Frontal cortex (tissue), 4 donors: ENCODE data around the gene LENG1. TPM values are rescaled to one million over a fixed set of nuclear protein-coding genes. Genes with fewer than 3 reads are reported as not detected.

ENCODE experiments used
- DNase-seq, 2 donors: peaks; one replicate each; pipeline ENCODE4 v3.0.0; 2012; ENCODE audit warnings: low spot score in 2 of 2
- FAIRE-seq: peaks from 2 replicates; lab custom pipeline; 2012; peaks lifted over from hg19 to GRCh38; lab: Jason Lieb, UNC
- total RNA-seq: library from RNA; depleted of rRNA; stranded (reverse); fragments of >200 nt; gene quantifications from one replicate; pipeline ENCODE4 v1.2.3, GENCODE V29; 2014
- donor health status: control.
- donor health status: control.
- donor health status: control.

The LENG1 gene
- total RNA-seq, 1 donor from 2014 or later: 7.3 TPM

DNA sequence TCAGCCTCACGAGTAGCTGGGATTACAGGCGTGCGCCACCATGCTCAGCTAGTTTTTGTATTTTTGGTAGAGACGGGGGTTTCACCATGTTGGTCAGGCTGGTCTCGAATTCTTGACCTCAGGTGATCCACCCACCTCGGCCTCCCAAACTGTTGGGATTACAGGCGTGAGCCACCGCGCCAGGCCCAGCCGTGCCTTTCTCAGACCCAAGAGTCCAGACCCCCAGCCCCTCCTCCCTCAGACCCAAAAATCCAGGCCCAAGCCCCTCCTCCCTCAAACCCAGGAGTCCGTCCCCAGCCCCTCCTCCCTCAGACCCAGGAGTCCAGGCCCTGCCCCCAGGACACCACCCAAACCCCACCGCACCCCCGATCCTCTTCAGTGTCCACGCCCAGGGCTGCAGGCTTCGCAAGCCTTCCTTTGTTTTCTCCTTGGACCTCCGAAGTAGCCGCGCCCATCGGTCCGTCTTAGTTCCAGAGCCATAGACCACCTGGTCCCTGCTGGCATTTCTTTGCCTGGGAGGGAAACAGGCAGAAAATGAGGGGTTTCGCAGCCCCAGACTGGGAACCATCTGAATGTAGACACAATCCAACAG is 9.7 kb upstream of the LENG1 start:
- FAIRE-seq (no peak), DNase-seq (no peak)

DNA sequence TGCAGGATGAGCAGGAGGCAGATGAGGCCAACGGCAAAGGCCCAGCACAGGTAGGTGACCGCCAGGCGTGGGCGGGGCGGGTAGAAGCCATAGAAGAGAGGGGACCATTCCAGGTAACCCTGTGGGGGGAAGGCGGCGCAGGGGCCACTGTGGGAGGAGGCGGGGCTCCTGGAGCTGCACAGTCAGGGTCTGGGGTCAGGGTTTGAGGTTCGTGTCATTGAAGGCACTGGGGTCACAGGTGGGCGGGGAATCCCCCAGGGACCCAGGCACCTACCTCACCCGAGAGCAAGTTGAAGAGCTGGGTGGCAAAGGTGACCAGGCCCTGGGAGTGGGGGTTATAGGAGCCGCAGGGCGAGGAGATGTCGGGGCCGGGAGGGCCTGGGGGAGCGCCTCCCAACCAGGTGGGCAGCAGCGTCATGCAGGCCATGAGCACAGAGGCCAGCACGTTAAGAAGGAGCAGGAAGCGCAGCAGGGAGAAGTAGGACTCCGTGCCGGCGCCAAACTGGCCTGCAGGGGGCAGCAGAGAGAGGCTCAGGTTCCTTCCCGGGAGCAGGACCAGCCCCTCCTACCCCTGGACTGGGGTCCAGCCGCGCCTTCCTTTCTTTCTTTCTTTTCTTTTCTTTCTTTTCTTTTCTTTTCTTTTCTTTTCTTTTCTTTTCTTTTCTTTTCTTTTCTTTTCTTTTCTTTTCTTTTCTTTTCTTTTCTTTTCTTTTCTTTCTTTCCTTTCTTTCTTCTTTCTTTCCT is 8.8 kb upstream of the LENG1 start:
- DNase-seq: peak; percentile 82 to 95
- FAIRE-seq: no peak

DNA sequence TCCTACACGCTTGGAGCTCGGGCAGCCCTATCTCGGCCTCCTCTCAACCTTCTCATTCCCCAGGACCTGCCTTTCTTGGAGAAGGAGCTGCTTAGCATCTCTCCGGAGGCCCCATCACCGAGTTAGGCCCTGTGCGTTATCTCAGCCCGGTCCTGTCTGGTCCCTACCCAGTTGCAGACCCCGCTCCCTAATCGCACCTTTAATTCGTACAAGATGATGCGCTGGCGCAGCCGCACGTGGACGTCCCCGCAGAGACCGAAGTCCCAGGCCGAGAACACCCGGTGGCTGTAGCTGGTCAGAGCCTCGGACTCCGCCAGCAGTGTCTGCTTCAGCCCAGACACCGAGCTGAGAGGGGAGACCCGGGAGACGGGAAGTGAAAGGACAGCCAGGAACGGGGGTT is 5.7 kb upstream of the LENG1 start:
- no peak for FAIRE-seq
- no peak for DNase-seq

DNA sequence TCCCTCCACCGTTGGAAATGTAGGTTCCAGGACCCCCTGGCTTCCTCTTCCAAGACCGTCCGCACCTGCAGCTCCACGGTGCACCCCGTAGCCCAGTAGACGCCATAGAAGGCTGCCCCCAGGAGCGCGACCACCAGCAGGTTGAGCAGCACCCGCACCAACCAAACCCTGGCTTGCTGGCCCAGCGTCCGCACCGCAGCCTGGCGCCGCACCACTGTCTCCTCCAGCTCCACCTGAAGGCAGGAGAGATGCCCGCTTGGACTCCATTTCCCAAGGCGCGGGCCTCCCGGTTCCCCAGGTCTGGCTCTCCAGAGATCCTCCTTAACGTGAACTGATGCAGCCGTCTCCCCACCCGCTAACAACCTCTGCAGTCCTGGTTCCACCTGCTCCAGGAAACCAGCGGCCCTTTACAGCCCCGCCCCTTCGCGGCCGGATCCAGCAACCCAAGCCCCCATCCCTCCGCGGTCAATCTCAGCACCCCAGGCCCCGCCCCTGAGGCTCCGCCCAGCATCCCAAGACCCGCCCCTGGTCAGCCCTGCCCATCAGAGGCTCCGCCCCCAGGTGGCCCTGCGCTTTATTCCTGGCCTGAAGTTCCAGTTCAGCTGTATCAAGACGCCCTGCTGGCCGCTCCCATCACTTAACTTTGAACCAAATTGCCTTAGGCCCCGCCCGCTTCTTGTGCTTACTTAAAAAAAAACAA is 5.0 kb upstream of the LENG1 start:
- no peak for FAIRE-seq
- no peak for DNase-seq

DNA sequence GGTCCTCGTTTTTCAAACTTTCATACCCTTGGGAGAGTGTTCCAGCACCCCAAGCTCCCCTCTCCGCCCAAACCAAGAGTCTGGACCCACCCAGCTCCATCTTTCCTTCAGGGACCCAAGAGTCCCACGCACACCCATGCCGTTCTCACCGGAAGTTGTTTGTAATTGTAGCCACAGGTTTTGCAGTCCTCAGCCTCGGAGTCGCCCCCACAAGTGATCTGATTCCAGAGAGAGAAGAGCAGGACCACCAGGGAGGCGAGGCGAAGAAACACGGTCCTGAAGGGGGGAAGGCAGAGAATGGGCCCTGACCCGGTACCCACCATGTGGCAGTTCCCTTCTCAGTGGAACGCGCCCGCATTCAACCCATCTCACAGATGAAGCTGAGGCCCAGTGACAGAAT is 3.4 kb upstream of the LENG1 start:
- FAIRE-seq (no peak), DNase-seq (no peak)

DNA sequence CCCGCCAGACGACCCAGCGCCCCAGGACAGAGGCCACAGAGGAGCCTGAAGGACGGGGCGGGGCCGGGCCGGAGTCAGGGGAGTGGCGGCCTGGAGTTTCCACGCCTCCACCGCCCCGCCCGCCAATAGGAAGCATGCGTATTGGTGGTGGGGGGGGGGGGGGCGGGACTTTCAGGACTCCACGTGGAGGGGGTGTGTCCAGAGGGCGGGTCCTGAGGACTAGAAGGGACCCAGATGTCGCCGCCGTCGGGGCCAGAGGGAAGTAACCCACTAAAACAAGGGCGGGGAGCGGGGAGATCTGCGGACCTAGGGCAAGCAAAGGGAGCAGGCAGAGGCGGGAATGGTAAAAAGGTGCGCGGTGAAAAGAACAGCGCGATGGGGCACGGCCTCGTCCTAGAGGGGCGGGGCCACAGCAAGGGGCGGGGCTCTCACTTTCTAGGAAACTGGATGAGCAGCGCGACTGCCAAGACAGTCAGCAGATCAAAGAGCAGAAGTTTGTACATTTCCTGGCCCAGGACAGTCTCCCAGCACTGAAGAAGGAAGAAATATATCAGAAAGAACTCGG is 2.8 kb upstream of the LENG1 start:
- DNase-seq: peak; percentile 61 to 74
- no peak for FAIRE-seq

DNA sequence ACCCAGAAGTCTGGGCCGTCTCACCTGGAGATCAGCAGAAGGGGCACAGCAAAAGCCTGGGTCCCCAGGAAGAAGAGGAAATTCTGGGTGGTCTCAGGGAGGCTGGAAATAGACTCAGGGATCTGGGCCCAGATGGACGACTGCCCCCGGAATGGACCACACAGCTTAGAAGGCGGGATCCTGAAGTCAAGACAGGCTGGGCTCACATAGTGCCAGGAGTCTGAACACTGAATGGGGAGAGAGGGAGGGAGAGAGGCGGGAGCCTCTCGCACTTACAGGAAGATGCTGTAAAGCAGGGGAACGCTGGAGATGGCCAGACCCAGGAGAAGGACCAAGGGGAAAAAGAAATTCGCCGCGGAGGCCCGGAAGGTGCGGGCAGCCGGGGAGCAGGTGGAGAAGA is 1.3 kb upstream of the LENG1 start:
- DNase-seq: no peak
- no peak for FAIRE-seq

DNA sequence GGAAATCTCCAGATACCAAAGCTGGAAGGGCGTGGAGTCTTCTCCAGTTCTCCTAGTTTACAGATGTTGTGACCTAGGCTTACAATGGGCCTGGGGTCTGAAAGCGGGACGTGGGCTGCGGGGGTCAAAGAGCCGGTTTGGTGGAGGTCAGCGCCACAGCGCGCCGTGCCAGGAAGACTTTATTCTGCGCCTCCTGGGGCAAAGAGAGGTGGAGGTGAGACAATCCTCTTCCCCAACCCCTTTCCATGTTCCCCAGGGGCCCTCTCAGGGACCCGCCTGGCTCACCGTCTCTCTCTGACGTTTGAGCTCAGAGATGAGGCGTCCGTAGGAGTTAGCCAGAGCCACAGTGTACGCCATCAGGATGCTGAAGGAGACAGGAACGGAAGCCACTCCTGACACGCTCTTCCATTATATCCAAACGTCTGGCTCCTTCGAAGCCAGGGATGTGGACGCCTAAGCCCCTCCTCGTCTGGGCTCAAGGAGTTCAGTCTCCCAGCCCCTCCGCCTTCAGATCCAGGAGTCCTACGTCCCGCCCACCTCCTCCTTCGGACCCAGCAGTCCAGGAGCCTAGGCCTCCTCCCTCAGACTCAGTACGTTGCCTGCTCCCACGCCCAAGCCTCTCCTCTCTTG is 776 bp upstream of the LENG1 start:
- no peak for FAIRE-seq

DNA sequence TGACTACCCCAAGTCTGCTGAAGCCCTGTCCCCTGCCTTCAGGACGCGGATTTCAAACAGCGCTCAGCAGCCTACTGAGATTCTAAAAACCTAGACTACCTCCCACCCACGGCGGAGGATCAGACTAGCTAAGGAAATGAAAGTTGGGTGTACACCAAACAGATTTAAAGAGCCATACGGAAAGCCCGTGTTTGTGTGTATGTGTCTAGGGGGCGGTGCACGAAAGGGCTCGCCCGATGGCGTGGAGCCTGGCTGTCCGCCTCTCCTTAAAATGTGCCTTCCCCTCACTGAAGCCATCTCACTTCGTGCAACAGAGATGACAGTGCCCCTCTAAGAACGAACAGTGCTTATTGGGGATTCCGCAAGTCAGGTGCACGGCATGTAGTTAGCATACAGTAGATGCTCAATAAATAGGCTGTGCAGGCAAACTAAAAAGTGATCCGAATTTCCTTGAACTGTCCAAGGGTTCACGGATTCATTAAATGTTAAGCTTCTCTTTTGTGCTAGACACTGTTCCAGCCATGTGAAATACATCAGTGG is 639 bp downstream of the LENG1 start:
- DNase-seq (peak in 1 of 2 donors; percentile 52), FAIRE-seq (no peak)

More for the DNA sequence above, 776 bp upstream of the LENG1 start:
- peak in 1 of 2 donors; percentile 51 for DNase-seq

DNA sequence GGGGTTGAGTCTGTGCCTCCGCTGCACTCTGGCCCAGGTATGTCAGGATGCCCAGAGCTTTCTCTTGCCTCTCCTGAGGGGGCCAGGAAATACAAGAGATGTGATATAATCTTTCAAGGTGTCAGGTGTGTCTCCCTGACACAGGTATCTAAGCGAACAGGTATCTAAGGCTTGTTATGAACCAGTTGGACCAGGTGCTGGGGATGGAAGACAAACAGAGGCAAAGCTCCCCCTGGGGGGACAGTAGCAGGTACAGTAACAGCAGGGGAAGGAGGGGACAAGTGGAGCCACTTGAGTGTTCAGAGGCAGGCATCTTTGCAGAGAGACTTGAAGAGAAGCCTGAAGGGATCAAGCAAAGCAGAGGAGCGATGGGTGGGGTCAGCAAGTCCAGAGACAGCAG is 2.6 kb downstream of the LENG1 start:
- DNase-seq: no peak
- no peak for FAIRE-seq

DNA sequence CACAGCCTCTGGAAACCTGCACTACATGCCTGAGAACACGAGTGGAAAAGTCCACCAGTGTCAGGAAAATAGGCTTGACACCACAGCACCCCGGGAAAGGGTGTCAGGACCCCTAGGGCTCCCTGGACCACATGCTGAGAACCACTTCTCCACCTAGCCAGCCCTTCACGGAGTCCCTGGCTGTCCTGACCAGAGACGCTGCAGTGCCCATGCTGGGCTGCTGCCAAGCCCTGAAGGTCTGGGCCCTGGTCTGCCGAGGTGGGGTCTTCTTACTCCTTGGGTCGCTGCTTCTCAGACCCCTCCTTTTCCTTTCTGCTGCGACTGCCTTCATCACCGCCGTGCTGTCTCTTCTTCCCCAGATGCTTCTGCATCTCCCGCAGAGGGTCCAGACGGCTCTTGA is 3.0 kb downstream of the LENG1 start:
- no peak for DNase-seq
- FAIRE-seq: no peak

DNA sequence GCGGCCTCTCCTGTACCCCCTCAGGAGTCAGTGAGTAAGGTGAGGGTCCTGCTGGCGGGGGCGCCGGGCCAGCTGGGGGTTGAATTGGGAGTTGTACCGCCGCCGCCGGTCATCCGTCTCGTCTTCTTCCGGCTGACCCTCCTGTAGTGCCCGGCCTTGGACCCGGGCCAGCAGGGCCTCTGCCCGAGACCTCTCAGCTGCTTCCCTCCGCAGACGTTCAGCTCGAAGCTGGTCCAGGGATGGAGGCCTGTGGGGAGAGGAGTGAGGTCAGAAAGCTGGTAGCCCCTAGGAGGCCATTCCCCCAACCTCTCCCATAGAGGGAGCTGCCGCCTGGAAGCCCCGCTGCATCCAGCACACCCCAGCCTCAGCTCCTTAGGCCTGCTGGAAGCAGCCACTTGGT is 3.8 kb downstream of the LENG1 start:
- no peak for DNase-seq

DNA sequence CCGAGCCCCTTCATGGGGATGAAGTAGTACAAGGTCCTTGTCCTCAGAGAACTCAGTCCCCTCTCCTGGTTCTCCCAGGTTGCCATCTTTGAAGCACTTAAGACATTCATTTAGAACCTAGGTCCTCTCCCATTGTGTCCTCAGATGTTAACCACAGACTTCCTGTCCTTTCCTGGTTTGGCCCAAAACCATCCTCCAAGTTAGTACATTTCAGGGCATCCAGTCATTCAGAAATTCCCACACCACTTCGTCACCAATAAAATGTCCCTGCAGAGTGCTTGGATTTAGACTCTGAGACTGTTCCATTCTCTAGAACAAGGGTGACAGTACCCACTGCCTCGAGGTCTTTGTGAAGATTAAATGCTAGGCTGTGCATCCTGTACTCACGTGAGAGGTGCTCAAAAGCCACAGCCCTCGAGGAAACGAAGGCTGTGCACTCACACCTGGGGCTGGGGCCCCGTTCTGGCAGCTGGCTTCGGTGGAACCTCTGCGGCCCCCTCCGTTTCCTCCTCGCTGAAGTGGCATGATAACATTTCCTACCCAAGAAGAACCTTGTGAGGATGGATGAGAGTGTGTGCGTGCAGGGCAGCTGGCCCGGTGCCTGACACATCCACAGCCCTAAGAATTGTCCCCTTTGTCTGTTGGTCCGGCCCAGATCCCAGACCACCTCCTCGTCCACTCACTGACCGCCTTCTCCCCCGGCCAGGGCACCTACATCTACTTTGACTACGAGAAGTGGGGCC is 4.7 kb downstream of the LENG1 start:
- no peak for FAIRE-seq
- no peak for DNase-seq

More for the DNA sequence above, 3.8 kb downstream of the LENG1 start:
- FAIRE-seq: no peak

DNA sequence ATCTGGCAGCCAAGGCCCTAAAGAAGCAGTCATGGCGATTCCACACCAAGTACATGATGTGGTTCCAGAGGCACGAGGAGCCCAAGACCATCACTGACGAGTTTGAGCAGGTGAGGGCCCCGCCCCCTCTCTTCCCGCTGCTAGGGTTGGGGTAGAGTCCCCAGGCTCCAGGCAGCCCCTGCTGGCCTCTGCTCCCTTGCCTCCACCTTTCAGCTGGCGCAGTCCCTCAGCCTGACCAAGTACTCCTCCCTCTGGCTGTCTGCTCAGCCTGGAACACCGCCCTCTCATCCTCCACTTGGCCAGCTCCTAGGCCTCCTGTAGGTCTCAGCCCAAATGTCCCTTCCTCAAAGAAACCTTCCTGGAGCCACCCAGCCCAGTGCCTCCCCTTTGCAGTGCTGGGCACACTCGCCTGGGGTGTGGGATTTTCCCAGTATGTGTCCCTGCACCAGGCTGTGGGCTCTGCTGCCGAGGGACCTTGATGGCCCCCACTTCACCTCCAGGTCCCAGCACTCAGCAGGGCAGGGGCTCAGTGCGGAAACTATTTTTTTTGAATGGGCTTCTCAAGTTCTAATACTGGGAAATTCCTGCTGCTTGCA is 5.7 kb downstream of the LENG1 start:
- FAIRE-seq: no peak
- DNase-seq: no peak

DNA sequence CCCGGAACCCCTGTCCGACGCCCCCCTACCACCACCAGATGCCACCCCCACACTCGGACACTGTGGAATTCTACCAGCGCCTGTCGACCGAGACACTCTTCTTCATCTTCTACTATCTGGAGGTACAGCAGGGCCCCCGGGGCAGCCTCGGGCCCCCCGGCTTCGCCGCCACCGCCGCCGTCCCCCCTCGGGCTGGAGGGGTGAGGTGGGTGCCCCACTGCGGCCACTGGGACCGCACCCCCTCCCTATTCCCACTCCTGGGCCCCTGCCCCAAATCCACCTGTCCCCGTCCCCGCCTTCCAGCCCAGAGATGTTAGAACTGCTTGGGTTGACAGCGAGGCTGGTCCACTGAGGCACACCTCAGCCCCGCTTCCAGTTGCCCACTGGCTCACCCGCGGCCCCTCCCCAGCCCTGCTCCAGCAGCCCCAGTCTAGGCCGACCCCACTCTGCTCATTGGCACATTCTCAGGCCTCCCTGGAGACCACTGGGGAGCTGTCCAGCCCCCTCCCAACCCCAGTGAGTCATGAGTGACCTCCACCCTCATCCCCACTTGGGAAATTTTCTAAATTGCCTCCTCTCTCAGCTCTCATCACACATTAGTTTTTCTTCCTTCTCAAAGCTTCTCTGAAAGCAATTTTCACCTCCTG is 6.5 kb downstream of the LENG1 start:
- no peak for FAIRE-seq
- no peak for DNase-seq

DNA sequence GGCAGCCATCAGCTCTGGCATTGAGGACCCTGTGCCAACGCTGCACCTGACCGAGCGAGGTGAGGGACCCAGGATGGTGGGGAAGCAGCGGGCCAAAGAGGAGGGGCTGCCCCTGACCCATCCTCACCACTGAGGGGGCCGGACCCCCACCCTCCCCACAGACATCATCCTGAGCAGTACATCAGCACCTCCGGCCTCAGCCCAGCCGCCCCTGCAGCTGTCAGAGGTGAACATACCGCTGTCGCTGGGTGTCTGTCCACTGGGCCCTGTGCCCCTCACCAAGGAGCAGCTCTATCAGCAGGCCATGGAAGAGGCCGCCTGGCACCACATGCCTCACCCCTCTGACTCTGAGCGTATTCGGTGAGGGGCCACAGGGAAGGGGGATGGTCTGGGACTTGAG is 7.3 kb downstream of the LENG1 start:
- FAIRE-seq: no peak

DNA sequence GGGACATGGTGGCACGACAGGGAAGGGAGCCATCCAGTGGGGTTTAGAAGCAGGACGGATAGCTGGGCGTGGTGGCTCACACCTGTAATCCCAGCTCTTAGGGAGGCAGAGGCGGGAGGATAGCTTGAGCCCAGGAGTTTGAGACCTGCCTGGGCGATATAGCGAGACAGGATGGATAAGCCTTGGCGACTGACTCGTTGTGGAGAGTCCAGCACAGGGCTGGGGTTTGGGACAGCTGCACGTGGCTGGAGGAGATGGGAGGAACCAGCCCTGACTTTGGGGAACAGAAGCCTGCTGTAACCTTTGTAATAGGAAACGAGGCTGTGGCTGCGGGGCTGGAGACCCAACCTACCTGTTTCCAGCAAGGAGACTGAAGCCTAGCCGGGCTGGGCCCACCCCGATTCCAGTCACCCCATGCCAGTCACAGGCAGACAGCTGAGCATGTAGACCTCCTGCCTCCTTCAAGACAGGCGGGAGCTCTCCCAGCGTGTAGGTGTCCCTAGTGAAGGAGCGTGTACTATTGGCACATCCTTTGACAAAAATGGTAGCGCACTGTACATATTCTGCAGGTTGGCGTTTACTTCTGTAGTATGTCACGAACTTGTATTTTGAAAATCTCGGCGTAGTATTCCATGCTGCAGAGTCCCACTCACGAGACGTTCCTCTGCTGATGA is 8.0 kb downstream of the LENG1 start:
- DNase-seq (no peak), FAIRE-seq (no peak)

More for the DNA sequence above, 7.3 kb downstream of the LENG1 start:
- DNase-seq: no peak
